NCI-H1048 (cell line): ENCODE measurements around the gene GJC3.
"Not testable (repeated sequence)": the region's sequence is repeated elsewhere in the genome, so short reads cannot be mapped to it uniquely, and the experiment has no call there.

Source experiments
- DNase-seq: peaks from one replicate; lab custom pipeline; 2025; lab: John Stamatoyannopoulos, UW

Gene GJC3

DNA sequence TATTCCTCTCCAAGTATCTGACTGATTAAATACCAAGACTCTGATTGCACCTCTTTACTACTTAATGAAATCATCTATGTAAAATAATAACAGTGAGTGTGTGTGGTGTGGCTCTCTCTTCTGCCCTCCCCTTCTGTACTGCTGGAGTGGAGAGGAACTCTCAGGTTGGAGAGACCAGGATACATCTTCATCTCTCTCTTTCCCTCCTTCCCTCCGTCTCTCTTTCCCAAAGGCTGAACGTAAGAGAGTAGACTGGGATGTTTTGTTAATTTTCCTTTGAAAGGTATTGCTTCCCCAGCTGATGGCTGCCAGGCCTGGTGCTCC, 272 bp upstream of the GJC3 start:
- no peak for DNase-seq

DNA sequence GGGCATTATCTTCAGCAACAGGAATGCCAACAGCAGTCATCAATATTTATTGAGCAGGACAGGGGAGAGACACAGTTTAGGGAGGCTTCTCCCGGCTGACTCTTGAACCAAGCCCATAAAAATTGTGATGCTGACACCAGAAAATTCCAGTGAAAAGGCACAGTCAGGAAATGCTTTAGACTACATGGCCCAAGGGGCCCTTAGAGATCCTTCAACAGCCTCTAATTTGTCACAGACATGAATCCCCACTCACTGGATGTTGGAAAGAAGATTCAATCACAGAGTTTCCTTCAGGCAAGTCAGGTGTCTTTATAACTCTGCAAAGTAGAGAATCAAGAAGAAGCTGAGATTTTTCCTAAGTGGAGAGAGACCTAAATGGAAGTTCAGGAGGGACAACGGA, 1.2 kb downstream of the GJC3 start:
- DNase-seq = no peak

DNA sequence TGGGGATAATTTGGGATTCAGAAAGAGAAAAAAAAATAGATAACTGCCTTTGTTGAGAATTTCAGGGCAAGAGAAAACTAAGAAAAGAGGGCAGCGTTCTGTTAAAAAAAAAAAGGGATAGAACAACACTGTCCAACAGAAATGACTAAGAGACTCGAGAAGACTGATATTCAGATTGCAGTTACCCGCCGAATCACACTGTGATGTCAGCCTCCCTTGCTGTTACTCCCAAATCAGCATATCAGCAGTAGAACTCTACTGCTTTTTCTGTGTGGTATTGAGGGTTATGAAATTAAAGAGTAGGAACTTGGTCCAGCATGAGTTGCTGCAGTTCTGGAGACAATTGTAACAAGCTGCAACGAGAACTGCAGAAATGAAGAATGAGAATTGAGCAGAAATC, 1.9 kb downstream of the GJC3 start:
- no peak for DNase-seq

DNA sequence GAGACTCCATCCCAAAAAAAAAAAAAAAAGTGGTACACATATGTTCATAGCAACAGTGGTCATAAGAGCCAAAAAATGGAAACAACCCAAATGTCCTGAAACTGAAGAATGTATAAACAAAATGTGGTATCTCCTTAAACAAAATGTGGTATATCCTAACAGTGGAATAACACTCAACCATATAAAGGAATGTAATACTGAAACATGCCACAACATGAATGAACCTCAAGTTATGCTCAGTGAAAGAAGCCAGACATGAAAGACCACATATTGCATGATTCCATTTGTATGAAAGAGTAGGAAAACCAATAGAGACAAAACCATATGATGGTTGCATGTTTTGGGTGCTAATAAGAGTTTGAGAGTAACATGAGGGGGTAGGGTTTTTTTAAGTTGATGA, 3.1 kb downstream of the GJC3 start:
- DNase-seq = no peak

DNA sequence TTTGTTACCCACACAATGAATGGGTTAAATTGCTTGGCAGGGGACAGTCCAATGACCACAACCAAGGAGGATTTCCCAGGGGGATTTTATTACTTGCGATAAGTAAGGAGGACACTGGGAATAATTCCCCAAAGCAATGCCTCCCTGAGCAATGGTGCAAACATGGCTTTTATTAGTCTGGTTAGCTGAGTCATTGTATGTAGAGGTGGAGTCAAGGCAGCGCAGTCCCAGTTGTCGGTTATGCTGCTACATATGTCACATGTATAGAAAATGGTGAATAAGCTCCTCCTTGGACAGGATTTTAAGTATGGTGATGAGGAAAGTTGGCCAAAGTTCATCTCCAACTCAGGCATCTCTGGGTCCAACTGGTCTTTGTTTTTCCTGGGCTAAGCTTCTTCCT, 6.2 kb downstream of the GJC3 start:
- DNase-seq = no peak

DNA sequence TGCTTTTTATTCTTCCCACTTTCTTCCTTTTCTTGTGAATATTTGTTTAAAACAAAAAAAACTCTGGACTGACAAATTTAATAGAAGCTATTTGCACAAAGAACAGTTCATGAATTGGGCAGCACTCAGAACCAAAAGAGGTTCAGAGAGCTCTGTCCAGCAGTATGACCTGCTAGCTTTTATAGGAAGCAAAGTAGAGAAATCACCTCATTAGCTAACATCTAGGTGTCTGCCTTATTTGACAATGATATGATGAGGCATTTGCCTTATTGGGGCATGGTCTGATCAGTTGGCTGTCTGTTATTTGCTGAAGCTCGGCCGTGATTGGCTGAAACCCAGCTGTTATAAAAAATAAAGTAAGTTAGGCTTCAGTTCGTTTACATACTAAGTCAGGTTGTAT, 9.3 kb downstream of the GJC3 start:
- no peak for DNase-seq

DNA sequence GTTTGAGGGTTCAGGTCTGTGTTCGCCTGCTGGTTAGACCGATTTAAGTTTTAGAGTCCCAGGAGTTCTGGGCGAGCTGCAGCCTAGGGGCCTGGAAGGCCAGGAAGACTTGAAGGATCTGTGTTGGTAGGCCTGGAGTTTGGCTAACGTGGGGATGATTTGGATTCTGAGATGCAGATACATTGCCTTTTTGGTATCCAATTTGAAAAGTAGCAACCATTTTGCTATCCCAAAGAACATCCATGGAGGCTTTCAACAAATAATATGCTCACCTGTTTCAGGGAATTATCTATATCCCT, 9.7 kb downstream of the GJC3 start:
- no peak for DNase-seq

DNA sequence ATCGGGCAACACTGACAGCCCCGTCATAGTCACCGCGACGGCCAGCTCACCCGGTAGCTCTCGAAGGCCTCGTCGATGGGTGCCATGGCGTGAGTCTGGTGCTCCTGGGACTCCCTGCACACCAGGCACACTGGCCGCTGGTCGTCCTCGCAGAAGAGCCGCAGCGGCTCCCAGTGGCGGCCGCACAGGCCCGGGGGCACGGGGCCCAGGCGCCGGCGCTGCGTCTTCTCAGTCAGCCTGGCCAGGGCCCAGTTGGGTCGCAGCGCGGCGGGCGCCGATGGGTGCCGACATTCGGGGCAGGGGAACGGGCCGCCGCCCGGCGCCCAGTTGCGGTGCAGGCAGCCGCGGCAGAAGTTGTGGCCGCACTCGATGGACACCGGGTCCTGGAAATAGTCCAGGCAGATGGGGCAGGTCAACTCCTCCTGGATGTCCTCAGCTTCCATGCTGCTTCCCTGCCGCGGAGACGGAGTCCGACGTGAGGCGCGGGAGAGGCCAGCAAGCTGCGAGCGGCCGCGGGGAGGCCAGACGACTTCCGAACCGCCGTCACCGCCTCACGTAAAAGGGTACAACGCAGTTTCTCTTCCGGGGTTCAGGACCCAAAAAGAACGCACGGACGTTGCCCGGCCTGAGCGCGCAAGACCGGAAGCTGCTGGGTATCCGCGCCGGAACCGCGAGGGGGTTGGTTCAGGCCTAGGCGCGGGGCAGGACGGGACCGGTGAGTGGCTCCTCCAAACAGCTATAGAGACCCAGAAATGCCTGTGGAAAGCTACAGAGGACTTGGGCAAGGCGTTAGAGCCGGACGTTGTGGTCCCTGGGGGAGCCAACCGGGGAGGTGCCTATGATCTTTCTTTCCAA, 10.2 kb downstream of the GJC3 start, which contains the start of gene TRIM4:
TSS of gene TRIM4 (minus strand) at position 572 of the 855 bp plus-strand sequence. CDS start at position 443, 129 bp downstream.
- DNase-seq = no peak

DNA sequence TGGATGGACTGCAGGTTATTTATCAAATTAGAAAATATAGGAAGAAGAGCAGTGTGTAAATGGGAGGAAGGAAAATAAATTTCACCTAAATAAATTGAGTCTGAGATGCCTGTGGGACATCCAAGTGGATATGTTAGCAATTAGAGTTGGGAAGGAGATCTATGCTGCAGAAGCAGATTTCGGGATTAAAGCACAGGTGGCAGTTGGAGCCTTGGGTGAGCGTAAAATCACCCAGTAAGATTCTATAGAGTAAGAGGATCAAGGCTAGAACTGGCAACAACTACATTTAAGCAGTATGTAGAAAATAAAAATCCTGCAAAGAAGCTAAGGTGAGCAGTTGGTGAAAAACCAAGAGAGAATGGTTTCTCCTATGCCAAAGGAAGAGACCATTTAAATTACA, 18.4 kb downstream of the GJC3 start:
- no peak for DNase-seq

DNA sequence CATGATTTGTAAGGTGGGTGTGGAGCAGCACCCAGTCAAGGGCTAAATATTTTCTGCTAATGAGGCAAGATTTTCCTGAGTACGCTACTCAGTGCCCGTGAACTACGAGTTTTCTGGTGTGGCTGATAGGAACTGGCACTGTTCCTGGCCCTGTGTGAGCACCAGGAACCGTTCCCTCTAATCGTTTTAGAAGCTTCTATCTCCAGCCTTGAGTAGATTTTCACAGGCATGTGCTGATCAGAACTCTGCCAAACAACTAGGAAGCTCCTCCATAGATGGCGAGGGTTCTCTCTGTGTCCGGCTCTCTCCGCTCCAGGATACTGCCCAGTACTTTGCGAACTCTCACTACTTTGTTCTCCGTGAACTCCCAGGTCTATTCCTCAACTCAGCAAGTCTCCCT, 27.8 kb downstream of the GJC3 start:
- no peak for DNase-seq

DNA sequence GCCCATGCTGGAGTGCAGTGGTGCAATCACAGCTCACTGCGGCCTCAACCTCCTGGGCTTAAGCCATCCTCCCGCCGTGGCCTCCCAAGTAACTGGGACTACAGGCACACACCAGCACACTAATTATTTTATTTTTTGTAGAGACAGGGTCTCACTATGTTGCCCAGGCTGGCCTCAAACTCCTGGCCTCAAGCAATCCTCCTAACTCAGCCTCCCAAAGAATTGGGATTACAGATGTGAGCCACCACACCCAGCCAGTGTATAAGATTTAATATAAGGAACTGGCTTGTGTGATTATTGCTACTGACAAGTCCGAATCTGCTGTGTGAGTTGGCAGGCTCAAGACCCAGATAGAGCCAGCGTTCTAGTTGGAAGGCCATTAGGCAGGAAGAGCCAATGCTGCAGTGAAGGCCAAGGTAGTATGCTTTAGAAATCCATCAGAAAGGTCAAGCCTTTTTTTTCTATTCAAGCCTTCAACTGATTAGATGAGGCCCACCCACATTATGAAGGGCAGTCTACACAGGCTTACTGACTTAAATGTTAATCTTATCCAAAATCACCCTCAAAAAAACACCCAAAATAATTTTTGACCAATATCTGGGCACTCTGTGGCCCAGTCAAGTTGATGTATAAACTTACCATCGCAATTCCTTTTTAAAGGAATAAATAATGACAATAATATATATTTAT, 29.4 kb downstream of the GJC3 start:
- no peak for DNase-seq

DNA sequence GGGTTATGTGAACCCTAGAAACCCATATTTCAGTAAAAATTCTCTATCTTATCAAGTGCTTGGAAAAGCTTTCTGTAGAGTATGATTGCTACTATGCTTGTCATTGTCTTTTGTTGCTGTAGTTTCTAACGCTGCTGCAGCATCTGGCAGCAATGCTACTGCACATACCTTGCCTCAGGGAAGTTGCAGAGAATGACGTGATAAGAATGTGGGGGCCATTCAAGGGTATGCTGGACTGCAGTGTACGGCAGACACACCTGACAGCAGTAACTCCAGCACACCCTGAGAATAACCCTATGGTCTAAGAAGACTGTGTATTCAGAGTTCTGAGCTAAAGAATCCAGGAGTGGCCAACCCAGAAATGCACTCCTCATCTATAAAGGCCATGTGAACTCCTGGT, 30.6 kb downstream of the GJC3 start:
- no peak for DNase-seq

DNA sequence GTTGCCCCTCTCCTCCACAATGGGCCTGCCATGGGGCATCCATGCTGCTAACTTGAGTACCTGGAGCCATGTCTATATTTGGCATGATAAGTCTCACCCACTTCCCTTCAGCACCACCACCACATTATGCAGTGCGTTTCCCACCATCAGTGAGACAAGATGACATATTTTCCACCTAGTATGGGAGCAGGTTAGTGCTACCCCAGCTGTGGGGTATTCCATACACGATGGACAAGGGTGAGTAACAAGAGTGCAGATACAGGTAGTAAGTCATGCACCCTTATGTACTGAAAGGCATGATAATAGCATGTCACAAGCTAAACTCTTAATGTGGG, 31.4 kb downstream of the GJC3 start:
- no peak for DNase-seq

DNA sequence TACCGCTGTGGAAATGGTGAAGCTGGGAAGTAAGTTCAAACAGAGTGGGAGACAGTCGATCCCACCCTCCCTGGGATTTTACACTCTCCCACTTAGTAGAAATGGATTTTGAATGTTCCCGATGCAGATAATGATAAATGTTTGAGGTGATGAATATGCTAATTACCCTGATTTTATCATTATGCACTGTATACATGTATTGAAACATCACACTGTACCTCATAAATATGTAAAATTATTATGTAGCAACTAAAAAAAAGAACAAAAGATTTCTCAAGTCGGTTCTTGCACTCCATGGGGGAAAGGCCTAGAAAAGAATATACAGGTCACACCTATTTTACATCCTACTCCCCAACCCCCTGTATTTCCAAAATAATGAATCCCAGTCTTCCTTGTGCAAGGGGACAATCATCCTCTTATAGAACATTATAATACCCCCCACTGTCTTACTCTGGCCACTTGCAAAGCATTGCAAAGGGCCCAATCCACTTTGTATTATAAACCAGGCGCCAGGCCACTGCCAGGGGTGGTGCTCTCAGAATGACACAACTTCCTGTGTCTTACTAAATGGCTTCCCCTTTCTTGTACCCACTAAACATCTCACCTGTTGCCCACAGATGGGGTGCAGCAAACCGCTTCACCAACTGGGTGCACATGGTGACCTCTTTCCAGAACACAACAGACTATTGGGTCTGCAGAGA, 31.9 kb downstream of the GJC3 start:
- no peak for DNase-seq

DNA sequence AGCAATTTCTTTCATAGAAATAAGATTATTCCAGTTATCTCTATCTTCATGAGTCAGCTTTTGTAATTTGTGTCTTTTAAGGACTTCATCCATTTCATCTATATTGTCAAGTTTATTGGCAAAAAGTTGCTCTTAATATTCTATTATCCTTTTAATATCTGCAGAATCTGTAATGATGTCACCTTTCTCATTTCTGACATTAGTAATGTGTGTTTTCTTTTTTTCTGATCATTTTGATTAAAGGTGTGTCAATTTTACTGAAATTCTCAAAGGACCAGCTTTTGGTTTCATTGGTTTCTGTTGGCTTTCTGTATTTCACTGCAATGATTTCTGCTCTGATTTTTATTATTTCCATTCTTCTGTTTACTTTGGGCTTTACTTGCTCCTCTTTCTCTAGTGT, 34.7 kb downstream of the GJC3 start:
- no peak for DNase-seq

DNA sequence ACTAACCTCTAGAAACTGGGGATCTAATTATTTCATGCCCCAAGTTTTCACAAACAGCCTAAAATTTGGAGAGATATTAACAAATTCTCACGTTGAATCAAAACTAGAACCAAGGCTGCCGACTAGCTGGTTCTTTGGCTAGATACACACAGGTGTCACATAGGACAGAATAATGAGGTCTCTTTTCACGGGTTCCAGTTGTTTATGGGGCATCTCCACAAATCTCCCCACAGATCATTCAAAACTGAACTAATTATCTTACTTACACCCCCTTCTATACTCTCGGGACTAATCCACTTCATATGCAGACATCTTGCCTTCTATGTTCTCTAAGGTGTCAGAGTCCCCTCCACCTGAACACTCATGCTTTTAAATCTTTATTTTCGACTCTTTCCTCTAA, 36.1 kb downstream of the GJC3 start:
- no peak for DNase-seq

DNA sequence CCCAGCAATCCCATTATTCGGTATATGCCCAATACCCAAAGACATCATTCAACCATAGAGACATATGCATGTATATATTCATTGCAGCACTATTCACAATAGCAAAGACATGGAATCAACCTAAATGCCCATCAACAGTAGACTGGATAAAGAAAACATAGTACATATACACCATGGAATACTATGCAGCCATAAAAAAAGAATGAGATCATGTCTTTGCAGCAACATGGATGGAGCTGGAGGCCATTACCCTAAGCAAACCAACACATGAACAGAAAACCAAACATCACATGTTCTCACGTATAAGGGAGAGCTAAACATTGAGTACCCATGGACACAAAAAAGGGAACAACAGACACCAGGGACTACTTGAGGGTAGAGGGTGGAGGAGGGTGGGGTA, 39.1 kb downstream of the GJC3 start:
- DNase-seq = not testable (repeated sequence)

DNA sequence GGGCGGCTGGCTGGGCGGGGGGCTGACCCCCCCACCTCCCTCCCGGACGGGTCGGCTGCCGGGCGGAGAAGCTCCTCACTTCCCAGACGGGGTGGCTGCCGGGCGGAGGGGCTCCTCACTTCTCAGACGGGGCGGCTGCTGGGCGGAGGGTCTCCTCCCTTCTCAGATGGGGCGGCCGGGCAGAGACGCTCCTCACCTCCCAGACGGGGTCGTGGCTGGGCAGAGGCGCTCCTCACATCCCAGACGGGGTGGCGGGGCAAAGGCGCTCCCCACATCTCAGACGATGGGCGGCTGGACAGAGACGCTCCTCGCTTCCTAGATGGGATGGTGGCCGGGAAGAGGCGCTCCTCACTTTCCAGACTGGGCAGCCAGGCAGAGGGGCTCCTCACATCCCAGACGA, 41.1 kb downstream of the GJC3 start:
- DNase-seq = not testable (repeated sequence)

DNA sequence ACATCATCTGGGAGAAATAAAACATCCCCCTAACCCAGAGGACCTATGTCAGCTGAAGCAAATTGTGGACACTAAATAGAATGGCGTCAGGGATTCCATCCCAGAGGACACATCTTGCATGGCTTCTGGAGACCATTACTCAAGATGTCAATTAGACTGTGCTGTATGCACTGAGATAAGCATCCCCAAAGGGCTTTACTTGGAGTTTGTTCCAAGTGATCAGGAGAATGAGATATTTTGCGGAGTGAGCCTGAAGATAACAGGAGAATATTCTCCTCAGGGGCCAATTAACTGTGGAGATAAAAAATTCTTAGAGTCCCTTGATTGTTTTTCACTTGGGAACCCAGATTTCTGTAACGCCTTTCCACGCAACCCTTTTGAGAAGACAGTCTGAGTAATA, 48.0 kb downstream of the GJC3 start:
- no peak for DNase-seq

DNA sequence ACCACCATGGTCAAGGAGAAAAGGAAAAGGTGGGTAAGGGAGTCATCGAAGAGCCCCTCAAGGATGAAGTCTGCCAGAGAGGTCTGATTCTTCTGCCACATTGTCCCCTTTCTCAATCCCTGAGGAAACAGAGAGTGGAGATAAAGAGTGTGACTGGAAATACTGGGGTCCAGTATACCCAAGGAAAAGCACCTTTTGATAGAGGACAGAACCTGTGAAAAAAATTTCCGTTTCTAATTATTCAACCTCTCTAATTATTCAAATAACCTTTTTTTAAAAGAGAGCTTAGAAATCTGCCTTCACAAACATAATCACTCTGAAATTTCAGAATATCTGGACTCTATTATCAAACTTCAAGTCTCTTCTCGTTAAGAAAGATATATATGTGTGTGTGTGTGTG, 52.5 kb downstream of the GJC3 start, which contains the start of gene OR2AE1:
TSS of gene OR2AE1 (minus strand) at position 101 of the 400 bp plus-strand sequence. CDS start at position 101, 0 bp downstream.
- DNase-seq = no peak

DNA sequence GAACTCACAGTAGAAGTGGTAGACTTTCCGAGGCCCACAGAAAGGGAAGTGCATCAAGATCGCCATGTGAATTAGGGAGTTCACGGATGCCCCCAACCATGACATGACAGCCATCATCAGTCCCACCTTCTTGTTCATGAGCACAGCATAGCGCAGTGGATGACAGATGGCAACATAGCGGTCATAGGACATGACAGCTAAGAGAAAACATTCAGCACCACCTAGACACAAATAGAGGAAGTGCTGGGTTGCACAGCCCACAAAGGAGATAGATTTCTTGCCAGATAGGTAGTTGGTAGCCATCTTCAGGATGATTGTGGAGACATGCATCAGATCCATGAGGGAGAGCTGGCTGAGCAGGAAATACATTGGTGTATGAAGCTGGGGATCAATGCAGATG, 52.9 kb downstream of the GJC3 start:
- DNase-seq = no peak
